ENCODE data around the gene NFIX. TPM values are rescaled to one million over a fixed set of nuclear protein-coding genes. Genes with fewer than 3 reads are reported as not detected.
A peak's percentile ranks its signal among the peaks of the same experiment; 100 is the strongest.

NFIX gene
- total and polyA plus RNA-seq, 2 experiments from 2014 or later = 0.06 to 0.14 TPM

- Histone ChIP-seq H3K4me3 (no peak overlapping the region), H3K36me3 (ENCODE audit: insufficient read depth) (no peaks in the 10 kb centered on the region), H3K27ac (ENCODE audit: low read depth) (no peak overlapping the region), H3K4me1 (ENCODE audit: insufficient read depth) (no peaks in the 10 kb centered on the region), H3K79me2 (replicated peaks; ENCODE audit: insufficient read depth) (no peaks in the 10 kb centered on the region), H3K27me3 (ENCODE audit: insufficient read depth) (no peaks in the 10 kb centered on the region), H3K4me2 (no peak overlapping the region), H2AFZ (peak overlapping the region; percentile 92), H4K20me1 (replicated peaks; ENCODE audit: insufficient read depth) (no peaks in the 10 kb centered on the region), H3K9me2 (ENCODE audit: insufficient read depth) (no peaks in the 10 kb centered on the region), H3F3A (replicated peaks; ENCODE audit: low read depth) (no peaks in the 10 kb centered on the region)
- no peak for DNase-seq (ENCODE audit: low spot score)
- Mint-ChIP-seq H3K4me3 (no peak overlapping the region), H3K27ac (no peak overlapping the region), H3K4me1 (no peaks in the 10 kb centered on the region; the same call in 2 of the 3 replicates), H3K36me3 (ENCODE audit: low read depth) (no peaks in the 10 kb centered on the region), H3K9me3 (no peaks in the 10 kb centered on the region), H3K27me3 (ENCODE audit: insufficient read depth, low read depth, poor library complexity) (peaks cover 16% of the 10 kb centered on the region)
- no peak for ATAC-seq
- TF ChIP-seq EZH2 (IDR thresholded peaks at IDR 0.05; ENCODE audit: low read depth, unreplicated experiment) = no peak
- TF ChIP-seq ZNF331 (CRISPR knock-in tag; IDR thresholded peaks at IDR 0.05; ENCODE audit: low read depth) = no peak
- TF ChIP-seq JUNB (IDR thresholded peaks at IDR 0.05; ENCODE audit: unreplicated experiment) = no peak
- TF ChIP-seq CTCF (conservative IDR thresholded peaks at IDR 0.05; ENCODE audit: low read depth in 2 of 2) = no peak
- no peak for TF ChIP-seq ETS1 (IDR thresholded peaks at IDR 0.05)
- no peak for TF ChIP-seq ZNF462 (CRISPR knock-in tag; IDR thresholded peaks at IDR 0.05)
- TF ChIP-seq CREB1 (CRISPR knock-in tag; IDR thresholded peaks at IDR 0.05; ENCODE audit: low read depth) = no peak
- TF ChIP-seq REST (IDR thresholded peaks at IDR 0.05; ENCODE audit: unreplicated experiment) = no peak
- TF ChIP-seq POLR2AphosphoS5 (IDR thresholded peaks at IDR 0.05; ENCODE audit: low read depth) = no peak
Measured at GRCh38 chr19:13070425-13071140, 75.3 kb downstream of the NFIX start.

Measured in GM23338 (cell line).